Parathyroid adenoma (tissue), 2 donors: Measurements from ENCODE around the gene GTF3C4.
"Not testable (repeated sequence)": the region's sequence is repeated elsewhere in the genome, so short reads cannot be mapped to it uniquely, and the experiment has no call there.

ENCODE experiments used
- H2AFZ ChIP-seq: fragments of 300-600 bp; sonication (generic); one replicate; pipeline ENCODE4 v1.7.0; 2017; ENCODE audit warnings: antibody characterized with exemption, mild to moderate bottlenecking
- H3K27ac ChIP-seq: fragments of 300-600 bp; sonication (generic); one replicate; pipeline ENCODE4 v1.7.0; 2017
- H3K27me3 ChIP-seq: fragments of 300-600 bp; sonication (generic); one replicate; pipeline ENCODE4 v1.7.0; 2017; ENCODE audit warnings: low read length; ENCODE audit not compliant: control insufficient read depth, insufficient read depth
- H3K36me3 ChIP-seq: fragments of 300-600 bp; sonication (generic); one replicate; pipeline ENCODE4 v1.7.0; 2017; ENCODE audit warnings: low read length; ENCODE audit not compliant: control insufficient read depth, insufficient read depth
- H3K4me1 ChIP-seq: fragments of 300-600 bp; sonication (generic); one replicate; pipeline ENCODE4 v1.7.0; 2017; ENCODE audit warnings: control low read depth
- H3K4me2 ChIP-seq: fragments of 300-600 bp; sonication (generic); one replicate; pipeline ENCODE4 v1.7.0; 2017; ENCODE audit warnings: low read length
- H3K4me3 ChIP-seq: fragments of 300-600 bp; sonication (generic); one replicate; pipeline ENCODE4 v1.7.0; 2017; ENCODE audit warnings: low read depth, low read length
- H3K79me2 ChIP-seq: fragments of 300-600 bp; sonication (generic); one replicate; pipeline ENCODE4 v1.7.0; 2017; ENCODE audit warnings: control low read depth
- H3K9ac ChIP-seq: fragments of 300-600 bp; sonication (generic); one replicate; pipeline ENCODE4 v1.7.0; 2017; ENCODE audit warnings: mild to moderate bottlenecking
- H3K9me3 ChIP-seq: fragments of 300-600 bp; sonication (generic); one replicate; pipeline ENCODE4 v1.7.0; 2017; ENCODE audit warnings: low read length; ENCODE audit not compliant: control insufficient read depth
- TF ChIP-seq, protein P1 (sequence below): fragments of 300-600 bp; sonication (generic); IDR thresholded peaks from one replicate; pipeline ENCODE4 v1.7.0; 2017; ENCODE audit warnings: antibody characterized with exemption, mild to moderate bottlenecking
- donor health status: primary hyperparathyroidism.

Gene GTF3C4

DNA sequence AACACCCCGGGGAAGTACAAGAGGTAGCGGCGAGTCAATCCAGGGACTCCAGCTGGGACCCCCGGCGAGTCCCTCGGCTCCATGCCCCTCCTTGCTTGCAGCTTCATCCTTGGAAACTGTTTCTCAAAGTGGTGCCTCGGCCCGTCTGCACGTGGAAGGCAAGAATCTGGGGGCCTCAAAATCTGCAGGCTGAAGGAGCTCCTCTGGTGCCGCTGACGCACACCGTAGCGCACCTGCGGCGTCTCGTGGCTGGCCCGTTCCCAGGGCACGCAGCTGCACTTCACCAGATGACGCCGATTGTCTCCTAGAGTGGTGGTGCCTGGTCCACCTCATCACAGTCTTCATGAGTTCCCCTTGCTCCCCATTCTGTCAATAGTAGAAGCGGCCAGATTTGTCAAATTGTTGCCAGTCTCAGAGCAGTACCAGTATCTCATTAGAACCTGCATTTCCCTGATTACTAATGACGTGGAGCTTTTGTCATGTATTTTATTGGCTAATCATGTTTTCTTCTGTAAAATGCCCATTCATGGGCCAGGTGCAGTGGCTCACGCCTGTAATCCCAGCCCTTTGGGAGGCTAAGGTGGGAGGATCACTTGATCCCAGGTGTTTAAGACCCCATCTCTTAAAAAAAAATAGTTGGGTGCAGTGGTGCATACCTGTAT lies 38.6 kb downstream of the GTF3C4 start:
- TF ChIP-seq, protein P1, sequence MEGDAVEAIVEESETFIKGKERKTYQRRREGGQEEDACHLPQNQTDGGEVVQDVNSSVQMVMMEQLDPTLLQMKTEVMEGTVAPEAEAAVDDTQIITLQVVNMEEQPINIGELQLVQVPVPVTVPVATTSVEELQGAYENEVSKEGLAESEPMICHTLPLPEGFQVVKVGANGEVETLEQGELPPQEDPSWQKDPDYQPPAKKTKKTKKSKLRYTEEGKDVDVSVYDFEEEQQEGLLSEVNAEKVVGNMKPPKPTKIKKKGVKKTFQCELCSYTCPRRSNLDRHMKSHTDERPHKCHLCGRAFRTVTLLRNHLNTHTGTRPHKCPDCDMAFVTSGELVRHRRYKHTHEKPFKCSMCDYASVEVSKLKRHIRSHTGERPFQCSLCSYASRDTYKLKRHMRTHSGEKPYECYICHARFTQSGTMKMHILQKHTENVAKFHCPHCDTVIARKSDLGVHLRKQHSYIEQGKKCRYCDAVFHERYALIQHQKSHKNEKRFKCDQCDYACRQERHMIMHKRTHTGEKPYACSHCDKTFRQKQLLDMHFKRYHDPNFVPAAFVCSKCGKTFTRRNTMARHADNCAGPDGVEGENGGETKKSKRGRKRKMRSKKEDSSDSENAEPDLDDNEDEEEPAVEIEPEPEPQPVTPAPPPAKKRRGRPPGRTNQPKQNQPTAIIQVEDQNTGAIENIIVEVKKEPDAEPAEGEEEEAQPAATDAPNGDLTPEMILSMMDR = no peak
- H3K4me2 ChIP-seq = no peak overlapping the region
- no peaks in the 10 kb centered on the region for H3K9me3 ChIP-seq
- H2AFZ ChIP-seq = no peak overlapping the region
- no peaks in the 10 kb centered on the region for H3K27me3 ChIP-seq
- no peak overlapping the region for H3K4me3 ChIP-seq
- no peaks in the 10 kb centered on the region for H3K79me2 ChIP-seq
- no peaks in the 10 kb centered on the region for H3K4me1 ChIP-seq
- H3K9ac ChIP-seq = no peak overlapping the region
- H3K36me3 ChIP-seq = no peaks in the 10 kb centered on the region
- no peak overlapping the region for H3K27ac ChIP-seq

DNA sequence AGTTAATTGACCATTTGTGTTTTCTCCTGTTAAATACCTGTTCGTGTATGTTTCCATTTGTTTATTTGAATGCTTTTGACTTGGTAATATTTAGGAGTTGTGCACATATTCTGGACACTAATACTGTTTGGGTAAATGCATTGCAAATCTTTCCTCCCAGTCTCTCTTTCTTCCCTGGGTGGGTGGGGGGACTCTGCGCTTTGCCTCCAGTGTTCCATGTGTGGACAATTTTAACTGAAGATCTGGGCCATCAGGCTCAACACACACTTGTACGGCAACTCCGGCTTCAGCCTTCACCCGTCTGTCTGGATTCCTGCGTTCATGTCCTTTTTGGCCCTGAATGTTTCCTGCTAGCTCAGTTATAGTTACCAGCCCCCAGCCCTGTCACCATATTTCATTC lies 40.1 kb downstream of the GTF3C4 start:
- no peaks in the 10 kb centered on the region for H3K4me1 ChIP-seq
- no peaks in the 10 kb centered on the region for H3K79me2 ChIP-seq
- no peaks in the 10 kb centered on the region for H3K36me3 ChIP-seq
- TF ChIP-seq, protein P1 = no peak
- H3K4me2 ChIP-seq = no peak overlapping the region
- H3K9ac ChIP-seq = no peak overlapping the region
- H2AFZ ChIP-seq = no peak overlapping the region
- H3K9me3 ChIP-seq = no peaks in the 10 kb centered on the region
- no peak overlapping the region for H3K4me3 ChIP-seq
- no peak overlapping the region for H3K27ac ChIP-seq
- H3K27me3 ChIP-seq = no peaks in the 10 kb centered on the region

DNA sequence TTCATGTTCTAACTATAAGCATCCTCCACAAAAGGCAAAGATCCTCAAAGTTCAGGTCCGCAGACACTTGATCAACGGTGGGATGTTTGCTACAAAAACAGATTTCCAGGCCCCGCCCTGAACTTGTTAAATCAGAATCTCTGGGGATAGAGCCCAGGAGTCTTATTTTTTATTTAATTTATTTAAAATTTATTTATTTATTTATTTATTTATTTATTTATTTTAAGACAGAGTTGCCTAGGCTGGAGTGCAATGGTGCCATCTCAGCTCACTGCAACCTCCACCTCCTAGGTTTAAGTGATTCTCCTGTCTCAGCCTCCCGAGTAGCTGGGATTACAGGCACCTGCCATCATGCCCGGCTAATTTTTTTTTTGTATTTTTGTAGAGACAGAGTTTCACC lies 40.9 kb downstream of the GTF3C4 start:
- H3K9ac ChIP-seq, H3K9me3 ChIP-seq, H3K27ac ChIP-seq, H3K4me2 ChIP-seq, H3K4me1 ChIP-seq, H3K27me3 ChIP-seq, H3K4me3 ChIP-seq, H3K36me3 ChIP-seq, H2AFZ ChIP-seq, H3K79me2 ChIP-seq: not testable (repeated sequence)

DNA sequence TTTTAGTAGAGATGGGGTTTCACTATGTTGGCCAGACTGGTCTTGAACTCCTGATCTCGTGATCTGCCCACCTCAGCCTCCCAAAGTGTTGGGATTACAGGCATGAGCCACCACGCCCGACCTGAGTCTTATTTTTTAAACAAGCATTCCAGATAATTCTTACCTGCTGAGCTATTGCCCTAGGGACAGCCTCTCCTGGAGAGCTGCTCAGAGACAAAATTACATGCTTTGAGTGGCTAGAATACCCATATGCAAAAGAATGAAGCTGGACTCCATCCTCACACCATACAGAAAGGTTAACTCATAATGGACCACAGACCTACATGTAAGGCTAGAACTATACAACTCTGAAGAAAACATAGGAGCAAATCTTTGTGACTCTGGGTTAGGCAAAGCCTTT lies 41.6 kb downstream of the GTF3C4 start:
- H3K27ac ChIP-seq = no peak overlapping the region
- H3K9me3 ChIP-seq = no peaks in the 10 kb centered on the region
- H3K27me3 ChIP-seq = no peaks in the 10 kb centered on the region
- no peak overlapping the region for H3K9ac ChIP-seq
- H3K4me1 ChIP-seq = no peaks in the 10 kb centered on the region
- no peak overlapping the region for H2AFZ ChIP-seq
- no peak overlapping the region for H3K4me3 ChIP-seq
- no peak overlapping the region for H3K4me2 ChIP-seq
- no peaks in the 10 kb centered on the region for H3K79me2 ChIP-seq
- TF ChIP-seq, protein P1 = no peak
- H3K36me3 ChIP-seq = no peaks in the 10 kb centered on the region

DNA sequence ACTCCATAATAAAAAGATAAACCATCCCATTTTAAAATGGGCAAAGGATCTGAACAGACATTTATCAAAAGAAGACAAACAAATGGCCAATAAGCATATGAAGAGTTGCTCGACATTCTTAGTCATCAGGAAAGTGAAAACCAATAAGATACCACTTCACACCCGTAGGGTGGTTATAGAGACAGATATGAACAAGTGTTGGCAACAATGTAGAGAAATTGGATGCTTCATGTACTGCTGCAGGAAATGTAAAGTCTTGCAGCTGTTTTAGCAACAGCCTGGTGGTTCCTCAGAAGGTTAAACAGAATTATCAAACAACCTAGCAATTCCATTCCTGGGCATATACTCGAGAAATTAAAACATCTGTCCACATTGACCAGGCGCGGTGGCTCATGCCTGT lies 42.5 kb downstream of the GTF3C4 start:
- H3K9me3 ChIP-seq = no peaks in the 10 kb centered on the region
- no peak overlapping the region for H3K4me3 ChIP-seq
- no peak overlapping the region for H3K9ac ChIP-seq
- TF ChIP-seq, protein P1 = no peak
- no peaks in the 10 kb centered on the region for H3K36me3 ChIP-seq
- no peaks in the 10 kb centered on the region for H3K79me2 ChIP-seq
- H3K27ac ChIP-seq = no peak overlapping the region
- H3K27me3 ChIP-seq = no peaks in the 10 kb centered on the region
- no peak overlapping the region for H3K4me2 ChIP-seq
- H2AFZ ChIP-seq = no peak overlapping the region
- H3K4me1 ChIP-seq = no peaks in the 10 kb centered on the region
